Measurements from ENCODE around the gene HPSE.

DNA sequence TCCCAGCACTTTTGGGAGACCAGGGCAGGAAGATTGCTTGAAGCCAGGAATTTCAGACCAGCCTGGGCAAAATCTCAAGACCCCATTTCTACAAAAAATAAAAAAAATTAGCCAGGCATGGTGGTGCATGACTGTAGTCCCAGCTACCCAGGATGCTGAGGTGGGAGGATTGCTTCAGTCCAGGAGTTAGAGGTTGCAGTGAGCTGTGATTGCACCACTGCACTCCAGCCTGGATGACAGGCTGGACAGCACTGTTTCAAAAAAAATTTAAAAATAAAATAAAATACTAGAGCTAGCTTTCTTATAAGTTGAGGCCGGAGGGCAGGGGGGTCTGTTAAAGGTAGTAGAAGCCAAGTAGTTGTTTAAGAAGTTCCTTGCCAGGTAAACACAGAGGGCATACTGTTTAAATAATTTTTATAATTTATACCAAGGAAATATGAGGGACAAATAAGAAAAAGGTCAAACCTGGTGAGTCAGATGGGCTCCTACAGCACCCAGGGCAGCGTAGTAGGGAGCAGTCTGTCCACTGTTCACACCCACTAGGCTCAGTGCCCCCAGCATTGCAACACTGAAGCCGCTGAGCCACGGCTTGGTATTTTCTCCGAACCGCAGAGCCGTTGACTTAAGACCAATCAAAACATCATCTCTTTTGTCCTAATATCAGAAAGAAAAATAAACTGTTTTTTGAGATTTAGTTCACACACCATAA is 67.4 kb downstream of the HPSE start:
- TF ChIP-seq USF2 (IDR thresholded peaks at IDR 0.05; ENCODE audit: borderline replicate concordance, low read depth, low read length) (no peak), SMC3 (IDR thresholded peaks at IDR 0.05; ENCODE audit: low read depth, low read length) (no peak), FOSL2 (IDR thresholded peaks at IDR 0.05; ENCODE audit: borderline replicate concordance, low read depth) (no peak), CTCF (IDR thresholded peaks at IDR 0.05) (no peak), SIN3A (IDR thresholded peaks at IDR 0.05; ENCODE audit: borderline replicate concordance, low read depth, low read length) (no peak), REST (IDR thresholded peaks at IDR 0.05; ENCODE audit: low read depth, low read length) (no peak)
